HPDE6-E6E7 (cell line): ENCODE measurements around the gene TCP11.

Experiments used
- DNase-seq: peaks from one replicate; pipeline ENCODE4 v3.0.0; 2011; ENCODE audit warnings: missing footprints; ENCODE audit errors: extremely low spot score

Gene TCP11

GRCh38 chr6:35093118-35093445, 48.1 kb downstream of the TCP11 start:
- no peak for DNase-seq

- no peak for DNase-seq
Observed at GRCh38 chr6:35092362-35093117, 48.6 kb downstream of the TCP11 start.

DNA sequence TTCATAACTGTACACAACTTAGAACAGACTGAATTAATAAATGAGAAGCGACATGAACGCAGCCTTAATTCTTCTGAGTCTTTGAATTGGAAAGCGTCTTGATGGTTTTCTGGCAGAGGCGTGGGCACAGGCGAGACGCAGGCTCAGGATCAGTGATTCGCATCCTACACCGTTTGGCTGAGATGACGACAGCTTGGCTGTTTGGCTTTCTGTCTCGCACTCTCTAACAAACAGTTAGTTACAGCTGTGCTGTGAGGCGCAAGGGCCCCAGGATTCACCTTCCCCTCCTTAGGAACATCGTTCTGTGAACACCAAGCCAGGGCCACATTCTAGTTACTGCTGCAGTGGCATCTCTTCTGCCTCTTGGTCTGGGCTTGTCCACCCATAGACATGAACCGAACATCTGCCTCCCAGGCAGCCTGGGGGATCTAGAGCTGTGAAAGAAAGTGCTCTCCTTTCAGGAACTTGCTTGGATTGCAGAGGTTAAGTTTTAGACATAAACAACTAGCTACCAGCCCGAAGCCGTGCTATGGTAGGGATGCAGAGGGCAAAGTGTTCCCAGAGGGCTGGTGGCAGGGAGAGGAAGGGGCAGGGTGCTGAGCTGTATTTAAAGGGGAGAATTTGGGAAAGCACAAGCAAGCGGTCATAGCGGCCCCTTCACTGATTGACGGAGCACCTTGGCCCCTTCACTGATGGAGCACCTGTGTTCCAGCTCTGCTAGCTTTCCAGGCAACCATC, 49.6 kb downstream of the TCP11 start:
- DNase-seq, result no peak

DNA sequence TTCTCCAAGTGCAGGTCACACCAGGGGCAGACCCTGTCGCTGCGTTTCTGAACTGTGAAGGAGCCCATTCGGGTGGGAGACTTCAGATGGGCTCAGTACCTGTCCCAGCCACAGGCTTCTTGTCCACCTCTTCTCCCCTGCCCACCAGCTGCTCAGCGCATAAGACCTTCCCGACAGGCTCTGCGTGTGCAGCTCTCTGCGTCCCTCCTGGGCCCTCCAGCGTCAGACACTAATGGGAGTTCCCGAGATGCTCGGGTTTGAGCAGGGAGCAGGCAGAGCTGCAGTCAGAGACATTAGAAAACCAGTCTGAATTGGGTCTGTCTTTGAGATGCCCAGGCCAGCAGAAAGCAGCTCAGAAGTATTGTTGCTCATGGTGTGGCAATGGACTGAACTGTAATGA, 50.4 kb downstream of the TCP11 start:
- DNase-seq, result no peak

DNA sequence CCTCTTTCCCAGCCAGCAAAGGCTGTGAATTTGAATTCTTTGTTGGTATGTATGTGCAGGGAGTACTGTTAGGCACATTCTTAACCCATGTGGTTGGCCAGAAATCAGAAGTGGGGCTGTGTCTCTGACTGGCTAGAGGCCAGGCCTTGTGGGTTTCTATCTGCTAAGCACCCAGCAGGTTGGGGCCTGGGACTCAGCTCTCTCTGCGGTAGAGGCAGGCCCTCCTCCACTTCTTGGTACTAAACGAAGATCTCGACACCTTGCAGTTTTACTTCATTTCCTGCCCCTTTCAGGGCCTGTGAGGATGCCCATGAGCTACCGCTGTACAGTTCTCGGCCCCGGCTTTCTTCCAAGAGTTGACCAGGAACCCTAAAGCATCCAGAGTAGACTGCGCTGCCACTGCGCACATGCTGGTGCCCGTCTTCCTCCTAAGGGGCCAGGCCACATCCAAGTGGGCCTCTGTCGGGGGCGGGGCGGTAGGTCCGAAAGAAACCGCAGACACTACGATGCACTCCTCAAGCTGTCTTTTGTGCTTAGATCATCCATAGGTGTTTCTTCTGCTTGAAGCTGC, 51.1 kb downstream of the TCP11 start:
- no peak for DNase-seq

GRCh38 chr6:35089216-35089934, 51.8 kb downstream of the TCP11 start:
- no peak for DNase-seq

DNA sequence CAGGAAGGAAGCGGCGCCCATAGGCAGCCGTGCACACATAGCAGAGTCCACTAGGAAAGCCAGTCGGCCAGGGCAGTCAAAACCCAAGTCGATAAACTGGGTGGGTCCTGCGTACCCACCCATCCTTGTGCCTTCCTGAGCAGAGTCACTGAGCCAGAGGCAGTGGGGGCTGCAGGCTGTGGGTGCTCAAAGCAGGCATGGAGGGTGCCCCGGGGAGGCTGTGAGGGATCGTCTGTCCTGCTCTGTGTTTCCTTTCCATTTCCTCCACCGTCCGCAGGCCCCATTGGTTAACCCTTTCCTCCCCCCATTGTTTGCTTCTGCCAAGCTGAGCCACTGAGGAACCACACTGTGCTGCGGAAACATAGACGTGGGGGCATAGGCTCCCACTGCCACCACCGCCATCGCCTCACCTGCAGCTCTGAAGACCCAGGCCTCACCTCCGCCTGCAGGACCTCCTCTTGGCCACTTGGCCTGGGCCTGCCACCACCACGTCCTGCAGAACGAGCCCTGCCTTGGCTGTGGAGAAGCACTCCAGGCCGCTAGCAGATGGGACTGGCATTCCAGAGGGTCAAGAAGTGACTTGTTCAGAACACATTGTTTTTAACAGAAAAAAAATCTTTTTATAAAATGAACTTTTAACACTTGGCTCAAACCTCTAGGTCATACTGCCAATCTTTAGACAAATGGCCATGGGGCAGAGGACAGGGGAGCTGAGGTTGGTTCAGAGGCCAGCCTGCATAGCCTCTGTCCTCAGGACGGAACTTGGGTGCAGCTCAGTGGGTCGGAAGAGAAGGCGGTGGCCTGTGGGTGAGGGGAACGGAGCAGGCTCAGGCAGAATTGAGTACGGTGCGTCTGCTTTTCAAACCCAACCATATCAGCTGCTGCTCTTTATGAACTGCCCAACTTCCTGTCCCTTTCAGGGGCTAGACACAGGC, 52.6 kb downstream of the TCP11 start:
- DNase-seq, result no peak

DNA sequence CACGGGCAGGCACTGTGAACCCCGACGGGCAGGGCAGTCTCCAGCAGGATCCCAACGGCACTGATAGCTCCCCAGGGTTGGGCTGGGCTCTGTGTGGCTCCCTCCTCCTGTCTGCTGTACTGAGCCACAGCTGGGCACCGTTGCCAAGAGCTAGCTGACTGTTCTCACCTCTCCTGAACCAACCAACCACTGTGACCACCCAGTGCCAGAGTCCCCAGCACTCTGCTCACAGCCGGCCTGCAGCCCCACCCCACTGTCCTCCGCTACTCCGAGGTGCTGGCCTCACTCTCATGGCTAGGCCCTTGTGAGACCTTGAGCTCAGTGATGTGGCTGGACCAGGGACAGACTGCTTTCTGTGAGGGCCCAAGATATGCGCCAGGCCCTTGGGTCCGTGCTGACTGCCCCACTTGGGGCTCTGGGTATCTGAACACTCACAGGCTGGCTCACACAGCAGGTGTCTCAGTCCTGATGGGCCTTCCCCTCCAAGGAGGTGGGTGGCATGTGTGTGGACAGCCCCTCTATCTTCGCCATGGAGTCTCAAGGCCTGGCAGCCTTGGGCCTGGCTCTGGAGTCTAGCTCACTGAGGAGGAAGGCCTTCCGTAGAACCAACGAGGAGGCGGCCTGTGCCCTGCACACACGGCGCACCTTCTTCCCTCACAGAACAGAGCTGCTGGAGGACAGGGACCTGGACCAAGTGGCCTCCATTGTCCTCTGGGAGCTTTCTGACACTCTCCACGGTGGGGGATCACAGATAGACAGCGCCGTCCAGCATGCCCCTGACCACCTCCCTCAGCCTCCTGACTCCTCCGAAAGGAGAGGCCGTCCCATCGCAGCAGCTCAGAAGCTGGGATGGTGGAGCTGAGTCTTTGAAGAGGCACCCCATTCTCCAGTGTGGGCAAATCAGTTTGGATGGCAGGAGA, 53.5 kb downstream of the TCP11 start:
- no peak for DNase-seq

DNA sequence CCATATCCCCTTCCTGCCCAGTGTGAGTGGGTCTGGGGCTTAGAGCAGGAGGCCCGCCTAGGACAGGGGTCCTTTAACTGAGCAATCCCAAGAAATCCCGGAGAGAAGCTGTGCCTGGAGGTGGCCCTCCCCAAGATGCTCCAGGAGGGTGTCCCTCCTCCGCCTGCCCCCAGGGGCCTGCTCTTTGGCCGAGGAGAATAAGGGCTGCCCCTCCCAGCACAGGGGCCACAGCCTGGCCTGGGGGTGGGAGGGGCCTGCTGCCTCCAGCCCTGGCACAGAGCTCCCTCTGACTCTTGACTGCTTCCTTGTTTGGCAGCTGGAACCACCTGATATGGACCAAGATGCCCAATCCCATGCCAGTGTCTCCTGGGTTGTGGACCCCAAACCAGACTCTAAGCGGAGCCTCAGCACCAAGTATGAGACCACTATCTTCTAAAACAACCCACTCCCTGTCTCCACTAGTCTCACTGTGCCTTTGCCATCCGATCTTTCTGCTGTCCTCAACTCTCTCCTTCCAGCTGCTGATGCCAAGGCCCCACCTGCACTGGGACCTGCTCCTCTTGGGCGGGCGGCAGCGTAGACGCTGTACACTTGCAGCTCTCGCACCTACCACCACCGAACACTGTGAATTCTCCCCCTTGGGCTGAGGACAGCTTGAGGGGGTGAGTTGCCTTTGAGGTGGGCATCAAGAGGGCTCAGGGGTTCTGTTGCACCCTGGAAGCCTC, 54.3 kb downstream of the TCP11 start:
- no peak for DNase-seq

DNA sequence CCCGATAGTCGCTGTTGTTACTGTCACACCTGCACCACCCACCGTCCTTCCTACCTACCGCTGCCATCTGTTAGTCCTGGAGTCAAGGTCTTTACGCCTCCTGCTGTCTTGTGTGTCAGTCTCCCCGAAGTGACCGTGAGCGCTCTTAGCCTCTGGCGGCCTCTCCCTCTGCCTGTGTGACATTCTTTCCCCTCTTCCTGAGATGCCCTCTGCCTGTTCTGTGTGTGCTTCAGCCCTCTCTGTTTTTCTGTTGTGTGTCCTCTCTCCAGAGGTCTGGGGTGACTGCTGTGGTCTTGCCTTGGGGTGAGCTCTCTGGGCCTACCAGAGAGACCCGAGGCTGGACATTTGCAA, 54.9 kb downstream of the TCP11 start:
- DNase-seq, result no peak

GRCh38 chr6:35085359-35086281, 55.5 kb downstream of the TCP11 start:
- no peak for DNase-seq

DNA sequence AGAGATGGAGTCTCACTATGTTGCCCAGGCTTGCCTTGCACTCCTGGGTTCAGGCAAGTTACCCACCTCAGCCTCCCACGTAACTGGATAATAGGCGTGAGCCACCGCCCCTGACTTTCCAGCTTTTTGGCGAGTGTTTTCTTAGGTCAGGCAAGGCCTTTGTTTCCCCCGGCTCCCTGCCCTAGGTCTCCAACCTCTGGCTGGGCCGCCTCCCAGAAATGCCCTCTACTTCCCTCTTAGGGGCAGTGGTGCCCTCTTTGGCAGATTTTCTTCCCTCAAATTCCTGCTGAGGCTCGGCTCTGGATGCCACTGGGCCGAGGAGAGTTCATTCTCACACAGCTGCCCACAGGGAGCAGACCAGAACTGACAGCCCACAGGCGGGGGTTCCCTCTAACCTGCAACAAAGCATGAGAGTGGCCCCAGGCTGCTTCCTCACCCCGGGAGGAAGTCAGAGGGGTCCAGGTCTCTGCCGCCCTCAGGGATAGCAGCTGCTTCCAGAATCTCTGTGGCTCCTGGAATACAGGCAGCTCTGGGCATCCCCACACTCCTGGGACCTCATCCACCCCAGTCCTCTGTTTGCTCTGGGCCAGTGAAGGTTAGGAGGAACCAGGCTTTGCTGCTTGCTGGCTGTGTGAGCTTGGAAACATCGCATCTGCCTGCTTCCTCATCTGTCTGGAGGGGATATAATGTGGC, 56.5 kb downstream of the TCP11 start:
- DNase-seq, result no peak

- no peak for DNase-seq
Observed at GRCh38 chr6:35084041-35084491, 57.1 kb downstream of the TCP11 start.

DNA sequence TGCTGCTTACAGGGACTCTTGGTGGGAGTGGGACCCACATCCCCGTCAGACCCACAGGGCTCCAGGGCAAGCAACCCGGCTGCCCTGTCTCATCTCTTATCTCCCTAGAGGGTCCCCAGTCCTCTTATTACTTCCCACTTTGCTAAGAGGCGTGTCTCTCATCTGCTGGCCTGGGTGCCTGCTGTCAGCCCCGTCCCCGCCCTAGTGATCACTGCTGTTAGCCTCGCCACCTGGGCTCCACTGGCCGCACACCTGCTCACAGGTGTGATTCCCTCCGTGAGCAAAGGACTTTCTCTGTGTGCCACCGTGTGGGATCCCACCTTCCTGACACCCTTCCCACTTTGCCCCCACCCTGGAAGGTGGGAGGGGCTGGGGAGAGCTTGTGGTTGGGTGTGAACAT, 57.6 kb downstream of the TCP11 start:
- no peak for DNase-seq

- no peak for DNase-seq
Observed at GRCh38 chr6:35082733-35083403, 58.3 kb downstream of the TCP11 start.

- DNase-seq, result no peak
Observed at GRCh38 chr6:35082046-35082732, 59.0 kb downstream of the TCP11 start.

GRCh38 chr6:35081426-35081851, 59.7 kb downstream of the TCP11 start:
- DNase-seq, result no peak
